Stimulated activated CD8-positive, alpha-beta memory T cell treated with anti-CD3 and anti-CD28 coated beads, Interleukin-12 subunit alpha, Interleukin-12 subunit beta, amount 100 ng/mL, for 4 hours (primary cell): ENCODE data around the gene ADH5.
"Not testable (repeated sequence)": the region's sequence is repeated elsewhere in the genome, so short reads cannot be mapped to it uniquely, and the experiment has no call there.

ENCODE experiments used
- DNase-seq: peaks from one replicate; pipeline ENCODE4 v3.0.0-alpha.2; 2020; ENCODE audit warnings: low read depth

The ADH5 gene

GRCh38 chr4:99084595-99084994, 4.0 kb downstream of the ADH5 start:
- no peak for DNase-seq

GRCh38 chr4:99082192-99082591, 6.4 kb downstream of the ADH5 start:
- DNase-seq = no peak

- DNase-seq = not testable (repeated sequence)
Observed at GRCh38 chr4:99080869-99081268, 7.7 kb downstream of the ADH5 start.

- no peak for DNase-seq
Observed at GRCh38 chr4:99079625-99080295, 8.8 kb downstream of the ADH5 start.

- DNase-seq = no peak
Observed at GRCh38 chr4:99078931-99079624, 9.5 kb downstream of the ADH5 start.

- no peak for DNase-seq
Observed at GRCh38 chr4:99078336-99078735, 10.3 kb downstream of the ADH5 start.

- DNase-seq = no peak
Observed at GRCh38 chr4:99077177-99077576, 11.4 kb downstream of the ADH5 start.

GRCh38 chr4:99076292-99076976, 12.2 kb downstream of the ADH5 start:
- DNase-seq = no peak

GRCh38 chr4:99074816-99075215, 13.8 kb downstream of the ADH5 start:
- no peak for DNase-seq

GRCh38 chr4:99071159-99071558, 17.4 kb downstream of the ADH5 start:
- DNase-seq = no peak

GRCh38 chr4:99067617-99068016, 21.0 kb downstream of the ADH5 start:
- no peak for DNase-seq

GRCh38 chr4:99065521-99065920, 23.1 kb downstream of the ADH5 start:
- not testable (repeated sequence) for DNase-seq

- DNase-seq = no peak
Observed at GRCh38 chr4:99062120-99062519, 26.5 kb downstream of the ADH5 start.

- no peak for DNase-seq
Observed at GRCh38 chr4:99061048-99061700, 27.4 kb downstream of the ADH5 start.

- DNase-seq = no peak
Observed at GRCh38 chr4:99059550-99059949, 29.0 kb downstream of the ADH5 start.

GRCh38 chr4:99058228-99058627, 30.4 kb downstream of the ADH5 start:
- DNase-seq = no peak

- DNase-seq = no peak
Observed at GRCh38 chr4:99054428-99054994, 34.1 kb downstream of the ADH5 start.

- no peak for DNase-seq
Observed at GRCh38 chr4:99052902-99053301, 35.7 kb downstream of the ADH5 start.

GRCh38 chr4:99047710-99048109, 40.9 kb downstream of the ADH5 start:
- DNase-seq = no peak

- DNase-seq = no peak
Observed at GRCh38 chr4:99043346-99043745, 45.2 kb downstream of the ADH5 start.

- no peak for DNase-seq
Observed at GRCh38 chr4:99038213-99038612, 50.4 kb downstream of the ADH5 start.

GRCh38 chr4:99033956-99034355, 54.6 kb downstream of the ADH5 start:
- no peak for DNase-seq
